NCI-H2029 (cell line): ENCODE results near the gene SMAD3.

ENCODE experiments used
- DNase-seq: peaks from one replicate; lab custom pipeline; 2025; lab: John Stamatoyannopoulos, UW

SMAD3 gene

DNA sequence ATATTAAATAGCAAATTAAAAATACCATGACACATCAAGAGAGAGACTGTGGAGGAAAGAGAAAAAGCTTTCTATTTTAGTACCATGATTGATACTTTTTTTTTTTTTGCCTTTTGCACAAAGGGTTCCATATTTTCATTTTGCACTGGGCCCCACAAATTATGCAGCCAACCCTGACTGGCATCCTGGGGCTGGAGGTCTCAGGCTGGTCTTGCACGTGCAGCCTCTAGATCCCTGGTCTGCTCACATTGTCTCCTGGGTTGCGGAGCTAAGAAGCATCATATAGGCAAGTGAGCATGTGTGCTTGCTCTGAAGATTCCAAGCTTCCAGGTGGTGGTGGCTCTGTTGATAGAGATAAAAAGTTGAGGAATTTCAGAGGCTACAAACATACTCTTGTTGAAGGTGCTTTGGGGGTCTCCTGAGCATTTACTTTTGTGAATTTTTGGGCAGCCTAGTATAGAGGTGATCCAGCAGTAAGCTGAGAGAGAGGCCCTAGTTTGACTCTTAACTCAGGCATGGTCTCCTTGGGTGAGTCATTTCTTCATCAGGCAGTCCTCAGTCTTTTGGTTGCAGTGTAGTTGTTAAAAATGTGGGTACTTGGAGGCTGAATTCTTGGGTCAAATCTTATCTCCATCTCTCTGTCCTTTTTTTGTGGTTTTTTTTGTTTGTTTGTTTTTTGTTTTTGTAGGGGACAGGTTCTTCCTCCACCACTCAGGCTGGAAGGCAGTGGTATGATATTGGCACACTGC is 31.3 kb downstream of the SMAD3 start:
- DNase-seq: no peak

DNA sequence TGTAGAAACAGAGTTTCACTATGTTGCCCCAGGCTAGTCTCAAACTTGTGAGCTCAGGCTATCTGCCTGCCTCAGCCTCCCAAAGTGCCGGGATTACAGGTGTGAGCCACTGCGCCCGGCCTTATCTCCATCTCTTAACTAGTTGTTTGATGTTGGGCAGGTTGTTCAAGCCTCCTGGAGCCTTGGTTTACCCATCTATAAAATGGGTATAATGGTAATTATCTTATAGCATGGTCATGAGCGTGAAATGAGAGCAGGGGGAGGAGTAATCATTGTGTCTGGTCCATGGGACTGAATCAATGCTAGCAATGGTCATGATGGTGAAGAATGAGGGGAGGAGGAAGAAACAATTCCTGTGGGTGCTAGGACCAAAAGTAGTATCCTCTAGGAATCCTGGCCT is 32.0 kb downstream of the SMAD3 start:
- DNase-seq: no peak

DNA sequence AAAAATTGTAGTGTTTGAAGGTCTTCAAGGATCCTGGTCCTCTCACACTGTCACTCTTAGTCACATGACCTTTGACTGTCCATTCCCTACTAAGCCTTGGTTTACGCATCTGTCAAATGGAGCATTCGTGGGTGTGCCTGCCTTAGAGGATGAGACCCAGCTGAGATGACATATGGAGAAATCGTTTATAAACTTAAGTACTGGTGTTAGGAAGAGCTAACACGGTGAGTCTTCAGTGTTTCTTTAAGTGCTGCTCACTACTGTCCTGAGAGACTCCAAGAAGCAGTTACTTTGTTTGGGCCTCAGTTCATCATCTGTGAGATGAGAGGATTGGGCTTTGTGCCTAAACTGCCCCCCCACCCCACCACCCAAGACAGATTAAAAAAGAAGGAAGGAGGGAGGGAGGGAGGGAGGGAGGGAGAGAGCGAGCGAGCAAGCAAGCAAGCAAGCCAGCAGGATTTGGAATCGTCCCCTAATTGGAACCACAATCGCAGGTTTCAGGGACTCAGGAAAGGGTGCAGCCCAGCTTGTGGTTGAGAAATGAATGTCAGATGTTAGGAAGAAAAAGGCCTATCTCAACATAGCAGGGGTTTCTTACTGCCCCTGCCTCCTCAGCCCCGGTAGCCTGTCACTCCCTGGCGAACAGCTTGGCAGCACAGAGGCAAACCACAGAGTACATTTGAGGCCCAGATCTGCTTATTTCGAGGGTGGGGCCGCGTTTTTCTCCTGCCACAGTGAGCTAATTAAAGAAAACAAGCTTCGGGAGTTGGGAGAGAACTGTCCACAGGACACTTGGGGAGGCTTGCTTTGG is 32.7 kb downstream of the SMAD3 start:
- no peak for DNase-seq

DNA sequence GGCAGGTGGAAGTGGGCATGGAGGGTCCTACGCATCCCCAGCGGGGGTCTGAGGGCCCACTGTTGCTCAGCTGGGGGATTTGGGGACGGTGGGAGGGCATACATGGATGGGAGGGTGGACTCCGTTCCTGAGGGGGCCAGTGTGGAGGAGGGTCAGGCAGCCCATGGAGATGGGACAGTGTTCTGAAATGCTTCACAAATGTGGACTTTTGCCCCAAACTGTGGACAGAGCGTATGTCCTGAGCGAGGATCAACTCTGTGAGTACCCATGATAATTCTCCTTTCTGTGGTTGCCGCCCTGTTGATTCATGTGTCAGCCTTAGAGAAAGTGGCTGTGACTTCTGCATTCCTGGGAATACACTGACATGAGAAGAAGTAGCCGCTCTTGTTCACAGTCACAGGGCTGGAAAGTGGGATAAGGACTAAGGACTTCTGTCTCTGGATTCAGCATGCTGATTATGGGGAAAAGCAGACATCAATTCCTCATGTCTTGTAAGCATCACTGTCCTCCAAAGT is 33.4 kb downstream of the SMAD3 start:
- DNase-seq: no peak

DNA sequence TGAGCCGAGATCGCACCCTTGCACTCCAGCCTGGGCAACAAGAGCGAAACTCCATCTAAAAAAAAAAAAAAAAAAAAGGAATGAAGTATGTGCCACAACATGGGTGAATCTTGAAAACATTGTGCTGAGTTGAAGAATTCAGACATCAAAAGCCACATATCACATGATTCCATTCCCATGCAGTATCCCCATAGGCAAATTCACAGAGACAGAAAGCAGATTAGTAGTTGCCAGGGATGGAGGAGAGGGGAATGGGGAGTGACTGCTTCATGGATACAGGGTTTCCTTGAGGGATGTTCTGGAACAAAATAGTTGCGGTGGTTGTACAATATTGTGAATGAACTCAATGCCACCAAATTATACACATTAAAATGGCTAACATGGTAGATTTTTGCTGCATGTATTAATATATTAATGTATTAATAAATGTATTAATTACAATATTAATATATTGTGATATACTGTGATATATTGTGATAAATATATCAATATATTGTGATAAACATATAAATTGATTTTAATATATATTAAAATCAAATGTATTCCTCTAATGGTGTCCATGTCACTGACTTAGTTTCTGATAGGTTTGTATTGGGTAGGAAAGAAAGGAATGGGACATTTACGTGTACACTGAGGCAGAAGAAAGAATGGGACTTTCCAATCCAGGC is 34.9 kb downstream of the SMAD3 start:
- no peak for DNase-seq

DNA sequence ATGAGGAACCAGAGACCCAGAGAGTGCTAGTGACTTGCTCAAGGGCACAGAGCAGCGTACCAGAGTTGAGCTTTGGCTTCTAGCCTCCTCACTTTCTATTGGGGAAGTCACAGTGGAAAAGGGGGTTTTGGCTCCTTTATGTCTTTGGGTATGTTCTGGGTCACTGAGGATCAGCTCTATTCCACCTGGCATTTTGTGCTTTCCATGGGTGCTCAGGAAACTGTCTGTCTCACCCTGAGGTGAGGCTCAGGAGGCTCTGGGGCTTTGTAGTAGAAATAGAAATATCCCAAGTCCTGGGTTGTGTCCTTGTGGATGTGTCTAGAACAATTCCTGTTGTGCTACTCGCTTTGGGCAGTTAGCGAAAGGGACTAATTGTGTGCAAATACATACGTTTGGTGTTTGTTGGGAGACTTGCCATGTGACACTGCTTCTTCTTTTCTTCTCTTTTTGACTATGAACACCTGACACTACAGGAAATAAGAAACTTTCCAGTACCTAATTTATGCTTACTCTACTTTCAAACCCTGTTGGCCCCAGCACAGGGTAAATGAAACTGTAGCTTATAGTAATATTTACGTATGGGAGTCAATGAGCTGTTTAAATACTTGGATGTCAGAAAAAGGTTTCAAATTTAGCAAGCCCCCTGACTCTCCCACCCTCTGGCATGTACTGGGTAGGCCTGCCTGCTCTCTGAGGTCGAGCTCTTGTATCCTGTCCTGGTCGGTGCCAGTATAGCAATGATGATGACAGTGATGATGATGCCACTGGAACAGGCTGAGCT is 35.6 kb downstream of the SMAD3 start:
- DNase-seq: no peak

DNA sequence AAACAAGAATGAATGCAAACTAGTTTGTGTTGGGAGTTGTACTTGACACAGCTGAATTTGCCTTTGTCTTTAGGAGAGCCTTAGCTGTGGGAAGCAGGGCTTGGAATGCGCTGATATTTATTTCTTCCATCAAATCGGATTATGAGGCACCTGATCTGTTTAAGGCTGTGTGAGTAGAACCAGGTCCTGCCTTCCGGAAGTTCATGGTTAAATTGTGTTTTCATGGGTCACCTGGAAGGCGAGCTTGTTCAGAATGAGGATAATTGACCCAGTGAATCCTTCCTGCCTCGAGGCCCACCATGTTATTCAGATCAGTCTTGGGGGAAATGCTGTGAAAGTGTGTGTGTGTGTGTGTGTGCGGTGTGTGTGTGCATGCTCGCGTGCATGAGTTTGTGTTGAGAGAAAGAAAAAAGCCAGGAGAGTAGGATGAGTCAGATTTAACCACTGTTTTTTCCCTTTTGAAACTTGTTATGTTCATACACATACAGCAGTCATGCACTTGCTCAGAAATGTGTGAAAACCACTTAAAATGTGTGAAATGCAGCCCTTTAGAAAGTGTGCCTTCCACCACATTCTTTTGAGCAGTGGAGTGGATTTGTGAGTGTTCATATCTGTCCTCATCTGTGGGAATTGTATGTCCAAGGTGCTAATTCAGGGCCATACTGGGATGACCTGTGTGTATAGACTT is 36.7 kb downstream of the SMAD3 start:
- no peak for DNase-seq

DNA sequence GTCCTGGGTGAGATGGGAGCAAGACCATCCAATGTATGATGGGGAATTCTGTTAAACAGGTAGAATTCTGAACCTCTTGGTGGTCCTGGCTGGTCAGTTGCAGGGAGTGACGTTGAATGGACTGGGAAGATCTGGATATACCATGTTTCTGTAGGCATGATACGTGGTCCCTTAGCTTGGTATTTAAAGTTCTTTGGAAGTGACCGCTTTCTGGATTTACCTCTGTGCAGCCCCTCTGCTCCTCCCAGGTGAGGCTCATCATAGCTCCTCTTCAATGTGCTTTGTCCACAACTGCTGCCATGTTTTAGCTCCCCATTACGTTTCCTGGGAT is 37.2 kb downstream of the SMAD3 start:
- no peak for DNase-seq

DNA sequence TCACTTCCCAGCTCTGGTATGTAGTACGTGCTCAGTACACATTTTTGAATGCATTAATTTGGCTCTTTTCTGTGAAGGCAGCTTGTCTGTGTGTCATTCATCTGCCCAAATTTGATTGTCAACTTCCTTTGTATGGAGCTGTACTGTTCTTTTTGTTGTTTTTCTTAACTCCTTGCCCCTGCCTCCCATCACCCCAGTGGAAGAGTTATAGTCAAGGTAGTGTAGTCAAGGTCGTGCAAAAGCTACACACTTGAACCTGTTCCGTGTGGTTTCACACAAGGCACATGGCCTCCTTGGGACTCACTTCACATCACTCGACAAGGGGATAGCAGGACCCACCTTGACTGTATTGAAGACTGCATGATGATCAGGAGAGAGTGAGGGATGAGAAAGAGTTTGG is 37.6 kb downstream of the SMAD3 start:
- DNase-seq: no peak

DNA sequence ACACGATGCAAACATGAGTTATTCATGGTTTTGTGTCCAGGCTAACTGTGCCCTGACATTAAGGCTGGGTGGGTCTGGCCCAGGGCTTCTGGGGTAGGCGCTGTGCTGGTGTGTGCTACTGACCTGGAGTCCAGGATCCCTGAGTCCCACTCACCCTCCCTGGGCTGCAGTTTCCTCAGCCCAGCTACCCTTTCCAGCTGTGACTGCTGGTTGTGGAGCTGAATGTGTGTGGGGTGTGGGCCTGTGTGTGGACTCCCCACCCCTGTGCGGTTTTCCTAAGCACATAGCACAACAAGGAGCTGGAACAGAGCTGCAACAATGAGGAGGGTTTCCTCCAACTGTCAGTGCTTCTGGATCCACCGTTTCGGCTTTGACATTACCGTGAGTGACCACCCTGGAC is 38.0 kb downstream of the SMAD3 start:
- no peak for DNase-seq

DNA sequence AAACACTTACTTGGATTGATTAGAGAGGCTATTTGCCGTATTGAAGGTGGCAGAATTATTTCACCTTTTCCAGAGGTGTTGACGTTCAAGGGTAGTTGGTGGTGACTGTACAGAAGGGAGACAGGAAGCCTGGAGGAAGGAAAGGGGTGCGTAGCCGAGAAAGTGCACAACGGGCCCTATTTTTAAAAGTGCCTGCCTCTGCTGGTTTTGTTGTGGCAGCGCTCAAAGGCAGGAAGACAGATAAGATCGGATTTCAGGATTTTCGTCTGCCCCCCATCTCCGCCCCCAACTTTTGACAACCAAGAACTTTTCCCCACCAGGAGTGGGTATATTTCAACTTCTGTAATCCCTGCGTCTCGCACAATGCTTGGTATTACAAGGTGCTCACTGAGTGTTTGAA is 38.5 kb downstream of the SMAD3 start:
- DNase-seq: no peak

DNA sequence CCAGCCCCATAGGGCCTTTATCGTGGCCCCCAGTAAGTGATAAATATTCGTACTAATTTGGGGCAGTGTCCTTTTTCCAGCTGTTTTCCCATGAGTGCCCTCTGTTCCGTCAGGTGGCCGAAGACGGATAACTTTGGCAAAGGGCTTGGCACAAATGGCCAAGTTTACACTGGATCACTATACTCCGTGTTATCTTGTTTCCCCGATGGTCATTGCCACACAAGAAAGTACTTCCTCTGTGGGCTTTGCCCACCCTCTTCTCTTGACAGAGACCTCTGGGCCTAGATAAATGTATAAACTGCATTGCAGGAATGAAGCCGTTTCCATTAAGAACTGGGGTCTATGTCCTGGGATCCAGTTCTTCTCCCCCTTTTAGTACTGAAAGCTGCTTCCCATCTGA is 39.1 kb downstream of the SMAD3 start:
- no peak for DNase-seq

DNA sequence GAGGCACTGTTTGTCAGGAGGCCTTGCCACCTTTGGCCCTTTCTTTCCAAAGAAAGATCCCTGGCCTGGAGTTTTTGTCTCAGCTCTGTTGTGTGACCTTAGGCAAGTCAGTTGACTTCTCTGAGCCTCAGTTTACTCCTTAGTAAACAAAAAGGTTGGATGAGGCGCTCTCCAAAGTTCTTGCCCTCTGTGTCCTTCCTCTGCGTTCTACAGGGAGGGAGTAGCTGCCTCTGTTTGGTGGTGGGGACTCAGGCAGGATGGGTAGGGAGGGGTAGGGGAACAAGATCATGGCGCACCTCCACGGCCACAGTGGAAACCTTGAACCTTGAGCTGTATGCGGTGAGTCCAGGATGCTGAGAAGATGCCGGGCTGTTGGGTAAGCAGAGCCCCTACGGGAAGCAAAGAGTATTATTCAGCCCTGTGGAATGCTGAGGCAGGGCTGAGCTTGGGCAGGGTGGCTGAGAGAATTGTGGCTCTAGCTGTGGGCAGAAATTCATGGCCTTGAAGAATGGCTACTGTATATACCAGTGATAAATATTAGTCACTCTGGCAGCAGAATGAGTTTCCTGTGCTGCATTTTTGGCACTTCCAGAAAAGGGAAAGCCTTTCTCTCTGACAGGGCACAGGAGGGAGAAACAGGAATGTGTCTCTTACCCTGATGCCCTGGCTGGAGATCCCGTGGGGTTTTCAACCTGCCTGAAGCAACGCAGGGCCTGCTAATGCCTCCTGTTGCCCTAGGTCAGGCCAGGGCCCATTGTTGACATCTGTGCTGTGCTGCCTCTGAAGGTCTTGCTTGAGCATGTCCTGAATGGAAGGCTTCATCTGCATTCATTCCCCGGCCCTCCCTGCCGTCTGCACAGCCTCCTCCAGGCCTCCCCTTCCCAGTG is 39.9 kb downstream of the SMAD3 start:
- DNase-seq: no peak

DNA sequence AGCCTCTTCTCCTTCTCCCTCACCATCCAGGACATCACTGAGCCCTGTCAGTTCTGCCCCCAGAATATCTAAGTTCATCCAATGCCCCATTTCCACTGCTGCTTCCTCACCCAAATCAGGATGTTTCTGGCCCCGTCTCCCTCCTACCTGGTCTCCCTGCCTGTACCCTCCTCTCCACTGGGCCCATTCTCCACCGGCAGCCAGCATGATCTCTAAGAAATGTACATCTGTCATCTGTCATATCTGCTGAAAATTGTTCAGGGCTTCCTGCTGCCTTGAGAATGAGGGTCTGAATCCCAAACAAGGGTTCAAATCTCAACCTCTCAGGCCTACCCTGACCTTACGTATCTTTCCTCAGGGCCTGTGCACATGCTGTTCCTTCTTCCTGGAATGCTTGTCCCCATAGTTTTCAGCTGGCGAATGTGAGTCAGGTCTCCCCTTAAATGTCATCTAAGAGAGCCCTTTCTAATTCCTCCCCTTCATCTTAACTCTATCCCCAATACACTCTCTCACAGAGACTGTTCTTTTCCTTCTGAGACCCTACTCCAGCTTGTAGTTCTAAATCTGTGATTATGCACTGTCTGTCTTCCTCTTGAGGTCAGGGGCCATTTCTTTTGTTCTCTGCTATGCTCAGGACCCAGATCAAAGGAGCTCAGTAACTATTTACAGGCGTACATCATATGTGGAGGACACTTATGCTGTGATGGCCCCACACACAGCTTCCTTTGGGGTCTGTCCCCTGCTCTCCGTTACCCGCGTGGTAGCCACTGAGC is 40.8 kb downstream of the SMAD3 start:
- DNase-seq: no peak

DNA sequence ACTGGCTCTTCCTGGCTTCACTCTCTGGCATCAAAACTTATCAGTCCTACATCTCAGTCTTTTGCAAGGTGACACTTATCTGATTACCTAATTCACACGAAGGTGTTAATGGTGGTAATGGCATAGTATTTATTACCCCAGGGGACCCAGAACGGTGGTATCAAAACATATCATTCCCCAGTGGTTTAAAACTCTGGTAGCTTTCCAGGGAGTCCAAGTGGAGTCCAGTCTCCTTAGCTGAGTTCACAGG is 41.3 kb downstream of the SMAD3 start:
- no peak for DNase-seq

DNA sequence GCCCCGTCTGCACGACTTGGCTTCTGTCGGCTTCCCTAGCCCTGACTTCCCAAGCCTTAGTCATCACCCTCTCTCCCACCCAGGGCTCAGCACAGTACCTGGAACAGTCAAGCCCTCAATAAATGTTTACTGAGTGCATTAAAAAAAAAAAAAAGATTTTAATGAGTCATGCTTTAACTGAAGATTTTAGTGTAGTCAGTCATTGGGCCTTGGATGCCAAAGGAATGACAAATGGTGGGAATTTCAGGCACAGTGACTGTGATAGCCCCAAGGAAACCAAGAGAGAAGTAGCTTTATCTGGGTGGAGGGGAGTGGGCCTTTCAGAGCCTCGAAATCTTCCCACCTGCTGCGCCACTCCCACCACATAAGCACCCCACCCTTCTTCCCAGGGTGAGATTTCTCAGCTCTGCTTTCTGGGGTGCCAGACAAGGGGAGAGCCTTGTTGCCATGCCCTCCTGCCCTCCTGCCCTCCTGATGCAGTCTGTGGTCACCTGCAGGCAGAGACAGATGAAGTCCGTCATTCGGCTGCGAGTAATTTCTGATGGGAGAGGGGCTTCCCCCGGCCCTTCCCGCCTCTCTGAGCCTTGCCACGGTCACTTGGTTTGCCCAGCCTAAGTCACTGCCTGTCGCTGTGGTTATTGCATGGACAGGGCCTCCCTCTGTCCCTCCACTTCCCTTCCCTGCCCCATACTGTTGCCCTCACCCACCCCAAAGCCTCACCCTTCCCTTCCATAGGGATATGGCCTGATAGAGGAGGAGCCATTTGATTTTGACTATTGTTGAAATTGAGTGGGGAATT is 41.8 kb downstream of the SMAD3 start:
- no peak for DNase-seq

DNA sequence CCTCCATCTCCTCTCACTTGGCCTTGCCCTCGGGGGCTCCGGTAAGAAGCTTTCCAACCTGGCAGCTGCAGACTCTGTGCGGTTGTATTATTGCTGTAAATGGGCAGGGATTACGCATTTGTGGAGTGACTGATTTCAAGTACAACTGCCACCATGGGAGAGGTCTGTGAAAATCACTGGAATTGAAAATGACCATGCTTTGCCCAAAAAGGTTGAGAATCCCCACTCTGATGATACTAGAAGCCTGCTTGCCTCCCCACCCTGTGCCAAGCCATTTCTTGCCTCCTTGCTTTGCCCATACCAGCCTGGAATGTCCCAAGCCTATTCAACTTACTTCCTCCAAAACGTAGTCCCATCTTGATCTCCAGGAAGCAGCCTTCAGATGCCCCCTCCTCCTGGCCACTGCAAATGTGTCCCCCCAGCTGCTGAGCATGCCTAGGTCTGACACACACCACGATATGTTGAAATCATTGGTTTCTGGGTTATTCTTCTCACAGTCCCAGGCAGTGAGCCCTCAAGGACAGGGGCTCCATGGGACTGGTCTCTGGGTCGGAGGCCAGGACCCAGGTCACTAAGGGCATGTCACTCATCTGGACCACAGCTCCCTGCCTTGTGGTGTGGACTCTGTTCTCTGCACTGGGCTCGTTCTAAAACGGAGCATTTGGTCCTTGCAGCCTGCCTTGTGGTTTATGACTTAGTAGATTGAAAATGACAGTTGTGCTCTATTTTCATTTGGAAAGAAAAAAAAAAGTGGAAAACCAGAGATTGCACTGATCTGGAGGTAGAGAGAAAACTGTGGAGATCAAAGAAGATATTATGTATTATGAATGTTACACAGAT is 42.9 kb downstream of the SMAD3 start:
- no peak for DNase-seq
